Sigmoid colon (tissue), 4 donors: ENCODE measurements around the gene LSM8.

Experiments used
- CTCF ChIP-seq, 4 experiments: fragments of 450-650 bp in 3 of 4; fragments of 200-600 bp in 1 of 4; IDR thresholded peaks; one replicate each; pipeline ENCODE4 v1.5.1; 2016 to 2019; ENCODE audit warnings: antibody characterized with exemption in 4 of 4, mild to moderate bottlenecking in 3 of 4, moderate library complexity in 2 of 4
- EP300 ChIP-seq, 4 donors: sonication (generic); formaldehyde crosslinking; IDR thresholded peaks; one replicate each; pipeline ENCODE4 v1.6.1; 2017; ENCODE audit warnings: antibody characterized with exemption in 4 of 4
- POLR2A ChIP-seq, 2 donors: fragments of 450-650 bp; IDR thresholded peaks; one replicate each; pipeline ENCODE4 v1.6.1; 2016; ENCODE audit warnings: antibody characterized with exemption in 2 of 2, mild to moderate bottlenecking in 2 of 2, moderate library complexity in 2 of 2
- POLR2AphosphoS5 ChIP-seq, 4 donors: sonication (generic); formaldehyde crosslinking; IDR thresholded peaks; one replicate each; pipeline ENCODE4 v1.6.1; 2017; ENCODE audit warnings: antibody characterized with exemption in 4 of 4

DNA sequence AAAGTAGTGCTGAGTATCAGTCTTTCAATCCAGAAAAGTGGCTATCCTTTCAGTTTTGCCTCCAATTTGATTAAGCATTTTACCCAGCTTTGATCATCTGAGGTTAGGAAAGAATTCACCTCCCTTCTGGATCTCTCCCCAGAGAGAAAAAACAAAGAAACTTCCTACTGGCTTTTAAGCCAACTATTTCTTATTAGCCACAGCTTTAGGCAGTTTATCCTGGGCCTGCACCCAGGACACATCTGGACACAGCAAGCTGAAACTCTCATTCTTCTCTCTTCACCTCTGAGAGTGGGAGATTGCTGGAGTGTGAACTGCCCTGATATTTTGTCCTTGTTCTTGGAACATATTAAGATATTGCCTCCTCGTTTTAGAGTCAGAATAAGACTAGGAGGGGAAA is 43.5 kb upstream of the LSM8 start:
- TF ChIP-seq CTCF (IDR thresholded peaks at IDR 0.05) (no peak), EP300 (IDR thresholded peaks at IDR 0.05) (no peak), POLR2A (IDR thresholded peaks at IDR 0.05) (no peak), POLR2AphosphoS5 (IDR thresholded peaks at IDR 0.05) (no peak)
